OCI-LY1 (cell line): ENCODE data around the gene CACHD1.

Experiments
- CTCF ChIP-seq: fragments of 200-600 bp; sonication (generic), shearing (Covaris generic); IDR thresholded peaks from 2 replicates; pipeline ENCODE4 v1.5.1; 2017; ENCODE audit warnings: mild to moderate bottlenecking, antibody characterized with exemption, low read length, moderate library complexity, mixed read lengths
- EZH2 ChIP-seq: fragments of 200-600 bp; sonication (generic), shearing (Covaris generic); IDR thresholded peaks from 2 replicates; pipeline ENCODE4 v1.8.0; 2017; ENCODE audit warnings: borderline replicate concordance, mixed run types, mild to moderate bottlenecking, antibody characterized with exemption, low read length, moderate library complexity, mixed read lengths

DNA sequence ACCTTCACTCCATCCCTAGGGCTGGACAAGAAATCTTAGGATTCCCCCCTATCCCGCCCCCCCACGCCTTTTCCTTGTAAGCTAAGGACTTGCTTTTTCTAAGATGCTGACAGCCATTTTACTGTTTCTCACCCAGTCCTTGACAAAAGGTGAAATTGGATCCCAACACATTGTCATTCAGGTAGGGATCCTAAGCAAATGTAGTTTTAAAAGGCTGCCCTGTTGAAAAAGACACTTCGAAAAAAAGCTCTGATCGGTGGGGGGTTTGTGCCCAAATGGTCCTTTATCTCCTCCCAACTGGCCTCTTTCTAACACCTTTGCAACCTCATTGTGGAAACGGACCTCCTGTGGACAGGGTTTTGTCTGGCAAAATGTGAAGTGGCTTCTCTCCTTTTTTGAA lies 2.9 kb downstream of the CACHD1 start:
- no peak for TF ChIP-seq CTCF
- TF ChIP-seq EZH2, result no peak
